ENCODE measurements around the gene AIFM1. TPM values are rescaled to one million over a fixed set of nuclear protein-coding genes. Genes with fewer than 3 reads are reported as not detected.

The AIFM1 gene
- total RNA-seq, 1 donor from 2014 or later, result 48.5 TPM

- peaks cover 9% of the 10 kb centered on the region for H3K36me3 Mint-ChIP-seq
- TF ChIP-seq CTCF (conservative IDR thresholded peaks at IDR 0.05), result no peak
- DNase-seq (ENCODE audit: extremely low spot score, unreplicated experiment), result no peak
- no peaks in the 10 kb centered on the region for H3K27me3 Mint-ChIP-seq
- peak overlapping the region; percentile 70 for H3K27ac Mint-ChIP-seq
- no peak overlapping the region for H3K4me3 Mint-ChIP-seq
- H3K4me1 Mint-ChIP-seq (ENCODE audit: unreplicated experiment), result no peaks in the 10 kb centered on the region
- no peaks in the 10 kb centered on the region for H3K9me3 Mint-ChIP-seq
Measured at GRCh38 chrX:130124577-130124976, 41.1 kb downstream of the AIFM1 start.

- H3K9me3 Mint-ChIP-seq, result no peaks in the 10 kb centered on the region
- H3K36me3 Mint-ChIP-seq, result peaks cover under 1% of the 10 kb centered on the region
- H3K27me3 Mint-ChIP-seq, result no peaks in the 10 kb centered on the region
- TF ChIP-seq CTCF (conservative IDR thresholded peaks at IDR 0.05), result no peak
- DNase-seq (ENCODE audit: extremely low spot score, unreplicated experiment), result no peak
- no peak overlapping the region for H3K4me3 Mint-ChIP-seq
- no peak overlapping the region for H3K27ac Mint-ChIP-seq
- peaks cover 4% of the 10 kb centered on the region for H3K4me1 Mint-ChIP-seq (ENCODE audit: unreplicated experiment)
Measured at GRCh38 chrX:130121505-130121800, 44.2 kb downstream of the AIFM1 start.

GRCh38 chrX:130120746-130121504, 44.7 kb downstream of the AIFM1 start:
- peak; percentile 80 for TF ChIP-seq CTCF (conservative IDR thresholded peaks at IDR 0.05)
- Mint-ChIP-seq H3K9me3 (no peaks in the 10 kb centered on the region), H3K36me3 (no peaks in the 10 kb centered on the region), H3K27me3 (no peaks in the 10 kb centered on the region), H3K4me3 (peak overlapping the region; percentile 75), H3K4me1 (ENCODE audit: unreplicated experiment) (peaks cover 4% of the 10 kb centered on the region), H3K27ac (peak overlapping the region; percentile 61)
- DNase-seq (ENCODE audit: extremely low spot score, unreplicated experiment), result peak; percentile 79

GRCh38 chrX:130120321-130120731, 45.3 kb downstream of the AIFM1 start:
- H3K27ac Mint-ChIP-seq, result peak overlapping the region; percentile 66

GRCh38 chrX:130119312-130119898, 46.2 kb downstream of the AIFM1 start:
- Mint-ChIP-seq H3K4me3 (peak overlapping the region; percentile 75), H3K36me3 (no peaks in the 10 kb centered on the region), H3K9me3 (no peaks in the 10 kb centered on the region), H3K4me1 (ENCODE audit: unreplicated experiment) (peaks cover 4% of the 10 kb centered on the region), H3K27ac (peak overlapping the region; percentile 56), H3K27me3 (no peaks in the 10 kb centered on the region)
- TF ChIP-seq CTCF (conservative IDR thresholded peaks at IDR 0.05), result no peak
- no peak for DNase-seq (ENCODE audit: extremely low spot score, unreplicated experiment)

More at GRCh38 chrX:130120321-130120731, 45.3 kb downstream of the AIFM1 start:
- H3K9me3 Mint-ChIP-seq, result no peaks in the 10 kb centered on the region
- no peaks in the 10 kb centered on the region for H3K27me3 Mint-ChIP-seq
- no peaks in the 10 kb centered on the region for H3K36me3 Mint-ChIP-seq
- DNase-seq (ENCODE audit: extremely low spot score, unreplicated experiment), result no peak
- H3K4me3 Mint-ChIP-seq, result peak overlapping the region; percentile 75
- H3K4me1 Mint-ChIP-seq (ENCODE audit: unreplicated experiment), result peaks cover 4% of the 10 kb centered on the region
- TF ChIP-seq CTCF (conservative IDR thresholded peaks at IDR 0.05), result no peak
